Liver (tissue), 9 donors: ENCODE measurements around the gene USP28. TPM values are rescaled to one million over a fixed set of nuclear protein-coding genes. Genes with fewer than 3 reads are reported as not detected.

Experiments
- DNase-seq: peaks from one replicate; pipeline ENCODE4 v3.0.0-alpha.2; 2017; ENCODE audit warnings: low spot score
- H3K27ac ChIP-seq, 2 donors: one replicate each; pipeline ENCODE4 v1.7.0; 2013; ENCODE audit warnings: inconsistent platforms in 2 of 2, low read length in 2 of 2, control low read depth in 1 of 2, low read depth in 1 of 2, mild to moderate bottlenecking in 1 of 2
- H3K27me3 ChIP-seq, 4 donors: one replicate each; pipeline versions ENCODE4 v1.6.1 to v1.7.0; 2013; ENCODE audit warnings: low read length in 3 of 4, inconsistent platforms in 1 of 4, mild to moderate bottlenecking in 1 of 4, moderate library complexity in 1 of 4; ENCODE audit not compliant: control insufficient read depth in 4 of 4, insufficient read depth in 4 of 4
- H3K36me3 ChIP-seq, 4 donors: one replicate each; pipeline versions ENCODE4 v1.6.1 to v1.7.0; 2013; ENCODE audit warnings: low read length in 3 of 4, mild to moderate bottlenecking in 3 of 4, low read depth in 1 of 4, moderate library complexity in 1 of 4; ENCODE audit not compliant: control insufficient read depth in 4 of 4, insufficient read depth in 3 of 4
- H3K4me1 ChIP-seq, 4 donors: one replicate each; pipeline versions ENCODE4 v1.6.1 to v1.7.0; 2013; ENCODE audit warnings: low read length in 3 of 4, mild to moderate bottlenecking in 3 of 4, moderate library complexity in 1 of 4; ENCODE audit not compliant: control insufficient read depth in 4 of 4, insufficient read depth in 4 of 4
- H3K4me3 ChIP-seq, 3 donors: one replicate each; pipeline versions ENCODE4 v1.6.1 to v1.7.0; 2013; ENCODE audit warnings: low read length in 3 of 3, control low read depth in 1 of 3, low read depth in 1 of 3, mild to moderate bottlenecking in 1 of 3
- H3K9ac ChIP-seq, 2 donors: one replicate each; pipeline ENCODE4 v1.7.0; 2013; ENCODE audit warnings: low read length in 2 of 2, mild to moderate bottlenecking in 2 of 2, moderate library complexity in 2 of 2, control low read depth in 1 of 2, low read depth in 1 of 2
- H3K9me3 ChIP-seq, 4 donors: one replicate each; pipeline versions ENCODE4 v1.6.1 to v1.7.0; 2013; ENCODE audit warnings: low read length in 3 of 4; ENCODE audit not compliant: control insufficient read depth in 4 of 4
- ATF3 ChIP-seq: IDR thresholded peaks from 2 replicates; pipeline ENCODE4 v1.6.1; 2016; ENCODE audit warnings: antibody characterized with exemption
- CTCF ChIP-seq: fragments of 150-350 bp; IDR thresholded peaks from 2 replicates; pipeline ENCODE4 v1.5.1; 2017; ENCODE audit warnings: improper control_type of control experiment, low read depth, low read length; ENCODE audit not compliant: missing input control
- EGR1 ChIP-seq, 2 donors: IDR thresholded peaks; 2 replicates each; pipeline ENCODE4 v1.6.1; 2016 to 2018; ENCODE audit warnings: antibody characterized with exemption in 2 of 2, low read depth in 2 of 2
- FOXA1 ChIP-seq: IDR thresholded peaks from 2 replicates; pipeline ENCODE4 v1.6.1; 2016; ENCODE audit warnings: antibody characterized with exemption
- FOXA2 ChIP-seq: IDR thresholded peaks from 2 replicates; pipeline ENCODE4 v1.6.1; 2016; ENCODE audit warnings: antibody characterized with exemption
- GABPA ChIP-seq, 2 donors: IDR thresholded peaks in 1 of 2; conservative IDR thresholded peaks in 1 of 2; 2 replicates each; pipeline ENCODE4 v1.6.1; 2016; ENCODE audit warnings: antibody characterized with exemption in 2 of 2, mild to moderate bottlenecking in 1 of 2, moderate library complexity in 1 of 2
- HNF4A ChIP-seq, 2 donors: conservative IDR thresholded peaks; 2 replicates each; pipeline ENCODE4 v1.6.1; 2016; ENCODE audit warnings: antibody characterized with exemption in 2 of 2, mild to moderate bottlenecking in 2 of 2
- HNF4G ChIP-seq: IDR thresholded peaks from 2 replicates; pipeline ENCODE4 v1.6.1; 2016; ENCODE audit warnings: antibody characterized with exemption
- JUND ChIP-seq, 2 donors: IDR thresholded peaks; 2 replicates each; pipeline ENCODE4 v1.6.1; 2016; ENCODE audit warnings: antibody characterized with exemption in 2 of 2
- NR2F2 ChIP-seq: IDR thresholded peaks from 2 replicates; pipeline ENCODE4 v1.6.1; 2016; ENCODE audit warnings: antibody characterized with exemption
- RAD21 ChIP-seq, 2 donors: IDR thresholded peaks; 2 replicates each; pipeline ENCODE4 v1.6.1; 2016; ENCODE audit warnings: antibody characterized with exemption in 2 of 2, mild to moderate bottlenecking in 2 of 2
- REST ChIP-seq: IDR thresholded peaks from 2 replicates; pipeline ENCODE4 v1.6.1; 2016; ENCODE audit warnings: antibody characterized with exemption, mild to moderate bottlenecking
- RXRA ChIP-seq, 2 donors: IDR thresholded peaks; 2 replicates each; pipeline ENCODE4 v1.6.1; 2017 to 2018; ENCODE audit warnings: antibody characterized with exemption in 2 of 2, mild to moderate bottlenecking in 1 of 2
- SP1 ChIP-seq: IDR thresholded peaks from 2 replicates; pipeline ENCODE4 v1.6.1; 2018; ENCODE audit warnings: antibody characterized with exemption, mild to moderate bottlenecking
- TAF1 ChIP-seq: conservative IDR thresholded peaks from 2 replicates; pipeline ENCODE4 v1.6.1; 2016; ENCODE audit warnings: antibody characterized with exemption, mild to moderate bottlenecking
- YY1 ChIP-seq: IDR thresholded peaks from 2 replicates; pipeline ENCODE4 v1.6.1; 2016; ENCODE audit warnings: antibody characterized with exemption, mild to moderate bottlenecking
- ZBTB33 ChIP-seq: IDR thresholded peaks from 2 replicates; pipeline ENCODE4 v1.6.1; 2016; ENCODE audit warnings: antibody characterized with exemption
- WGBS: extraction: QIAGEN DNeasy Blood & Tissue Kit; methylation state at CpG from one replicate; pipeline ENCODE4 v1.1.7; 2013; 5-methylcytosine and 5-hydroxymethylcytosine counted together
- polyA plus RNA-seq, 2 donors: library from polyadenylated mRNA; stranded (reverse) in 1 of 2; unstranded in 1 of 2; fragments of 200-250 nt in 1 of 2; fragments of >200 nt in 1 of 2; fragmentation: Nextera tagmentation in 1 of 2; extraction: Ambion mirVana in 1 of 2; gene quantifications; one replicate each; pipeline versions ENCODE4 v1.2.1 to v1.2.3, GENCODE V29; 2013 to 2015
- total RNA-seq, 2 donors: library from RNA; depleted of rRNA; stranded (reverse); fragments of >200 nt; gene quantifications; one replicate each; pipeline ENCODE4 v1.2.3, GENCODE V29; 2014
- donor health status: healthy.
- donor health status: healthy.
- donor health status: healthy.
- donor health status: healthy.
- donor health status: healthy.

USP28 gene
- total and polyA plus RNA-seq, 4 donors, result 5.1 to 20.3 (median 8.8) TPM

GRCh38 chr11:113839842-113840241, 35.5 kb downstream of the USP28 start:
- TF ChIP-seq FOXA2 (no peak), CTCF (no peak), ATF3 (no peak), HNF4G (no peak), ZBTB33 (no peak), TAF1 (no peak), HNF4A (conservative IDR thresholded peaks at IDR 0.05) (no peak), RXRA (IDR thresholded peaks at IDR 0.05) (no peak), GABPA (IDR thresholded peaks at IDR 0.05 in 1 of 2, conservative IDR thresholded peaks at IDR 0.05 in 1 of 2) (no peak), NR2F2 (no peak), EGR1 (IDR thresholded peaks at IDR 0.05; ENCODE audit: low read depth in 2 of 2) (no peak), JUND (IDR thresholded peaks at IDR 0.05) (no peak), FOXA1 (no peak), RAD21 (IDR thresholded peaks at IDR 0.05) (no peak), SP1 (no peak), REST (no peak), YY1 (no peak)
- WGBS, result 96% methylated on average over 6 of the region's 6 CpGs
- peaks cover 2 to 22% (median 5%) of the 10 kb centered on the region in 4 donors for H3K36me3 ChIP-seq

GRCh38 chr11:113838005-113838404, 37.4 kb downstream of the USP28 start:
- Histone ChIP-seq H3K36me3 (peaks cover 2 to 22% (median 5%) of the 10 kb centered on the region in 4 donors), H3K4me1 (peaks cover 0 to 4% (median 2%) of the 10 kb centered on the region in 4 donors), H3K27ac (no peak overlapping the region), H3K27me3 (no peaks in the 10 kb centered on the region), H3K9ac (no peak overlapping the region), H3K4me3 (no peak overlapping the region), H3K9me3 (no peaks in the 10 kb centered on the region)
- WGBS, result 92% methylated on average over 2 of the region's 2 CpGs
- no peak for DNase-seq
- TF ChIP-seq REST, result no peak
- TF ChIP-seq SP1, result no peak
- TF ChIP-seq RAD21 (IDR thresholded peaks at IDR 0.05), result no peak
- no peak for TF ChIP-seq YY1
- TF ChIP-seq NR2F2, result no peak
- TF ChIP-seq EGR1 (IDR thresholded peaks at IDR 0.05; ENCODE audit: low read depth in 2 of 2), result no peak
- no peak for TF ChIP-seq CTCF
- TF ChIP-seq TAF1, result no peak
- TF ChIP-seq JUND (IDR thresholded peaks at IDR 0.05), result no peak

More at GRCh38 chr11:113839842-113840241, 35.5 kb downstream of the USP28 start:
- H3K4me3 ChIP-seq, result no peak overlapping the region
- no peaks in the 10 kb centered on the region for H3K27me3 ChIP-seq
- H3K27ac ChIP-seq, result no peak overlapping the region
- H3K9me3 ChIP-seq, result no peaks in the 10 kb centered on the region
- H3K9ac ChIP-seq, result no peak overlapping the region
- DNase-seq, result no peak
- H3K4me1 ChIP-seq, result no peaks in the 10 kb centered on the region
